ENCODE measurements around the gene C12orf50. TPM values are rescaled to one million over a fixed set of nuclear protein-coding genes. Genes with fewer than 3 reads are reported as not detected.

C12orf50 gene
- total RNA-seq, 4 donors from 2014 or later = 0.11 to 0.40 TPM; not detected in 2

- TF ChIP-seq CTCF (IDR thresholded peaks at IDR 0.05) (peak in 5 of 6 experiments; percentile 20 to 62 (median 54)), POLR2A (IDR thresholded peaks at IDR 0.05) (no peak)
- WGBS, 2 donors = 3 to 6% methylated on average over 3 of the region's 3 CpGs
- H3K9me3 ChIP-seq = no peaks in the 10 kb centered on the region
- H3K27me3 ChIP-seq = no peaks in the 10 kb centered on the region
- H3K4me3 ChIP-seq (replicated peaks in 1 of 3) = no peak overlapping the region
- peak in 1 of 2 donors; percentile 17 for DNase-seq
- H3K27ac ChIP-seq = no peak overlapping the region
- intact Hi-C loops (cut with DNase I) = no loop called here
- no peaks in the 10 kb centered on the region for H3K36me3 ChIP-seq
- no peaks in the 10 kb centered on the region for H3K4me1 ChIP-seq
These were observed 75.8 kb downstream of the C12orf50 start for GRCh38 chr12:87953256-87953860.

- H3K27me3 ChIP-seq = no peaks in the 10 kb centered on the region
- WGBS, 2 donors = 52 to 68% methylated on average over 5 of the region's 5 CpGs
- no peaks in the 10 kb centered on the region for H3K36me3 ChIP-seq
- no peak for DNase-seq
- no peak overlapping the region for H3K27ac ChIP-seq
- no peaks in the 10 kb centered on the region for H3K4me1 ChIP-seq
- no peak overlapping the region for H3K4me3 ChIP-seq (replicated peaks in 1 of 3)
- H3K9me3 ChIP-seq = no peaks in the 10 kb centered on the region
- intact Hi-C loops (cut with DNase I) = no loop called here
- TF ChIP-seq CTCF (IDR thresholded peaks at IDR 0.05) (no peak), POLR2A (IDR thresholded peaks at IDR 0.05) (no peak)
These were observed 76.4 kb downstream of the C12orf50 start for GRCh38 chr12:87952850-87953249.

DNA sequence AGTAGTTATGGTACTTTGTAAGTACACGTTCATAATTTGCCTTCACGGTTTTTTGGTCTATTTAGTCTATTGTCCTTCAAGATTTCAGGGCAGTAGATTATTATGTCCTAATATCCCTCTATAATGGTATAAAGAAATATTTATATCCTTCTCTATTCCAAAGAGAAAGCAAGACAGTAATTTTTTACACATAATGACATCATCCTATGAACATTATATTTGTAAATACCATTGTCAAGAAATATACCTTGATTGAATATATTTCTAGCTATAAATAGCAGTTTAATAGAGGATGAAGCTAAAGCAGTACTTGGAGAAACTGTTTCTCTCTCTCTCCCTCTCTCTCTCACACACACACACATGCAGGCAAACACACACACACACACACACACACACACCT, 77.0 kb downstream of the C12orf50 start:
- WGBS, 2 donors = 76 to 90% methylated on average over 2 of the region's 2 CpGs
- DNase-seq = no peak
- no peak overlapping the region for H3K4me3 ChIP-seq (replicated peaks in 1 of 3)
- no peak overlapping the region for H3K27ac ChIP-seq
- TF ChIP-seq POLR2A (IDR thresholded peaks at IDR 0.05) (no peak), CTCF (IDR thresholded peaks at IDR 0.05) (no peak)
- no peaks in the 10 kb centered on the region for H3K4me1 ChIP-seq
- intact Hi-C loops (cut with DNase I) = no loop called here
- no peaks in the 10 kb centered on the region for H3K9me3 ChIP-seq
- H3K36me3 ChIP-seq = no peaks in the 10 kb centered on the region
- no peaks in the 10 kb centered on the region for H3K27me3 ChIP-seq

DNA sequence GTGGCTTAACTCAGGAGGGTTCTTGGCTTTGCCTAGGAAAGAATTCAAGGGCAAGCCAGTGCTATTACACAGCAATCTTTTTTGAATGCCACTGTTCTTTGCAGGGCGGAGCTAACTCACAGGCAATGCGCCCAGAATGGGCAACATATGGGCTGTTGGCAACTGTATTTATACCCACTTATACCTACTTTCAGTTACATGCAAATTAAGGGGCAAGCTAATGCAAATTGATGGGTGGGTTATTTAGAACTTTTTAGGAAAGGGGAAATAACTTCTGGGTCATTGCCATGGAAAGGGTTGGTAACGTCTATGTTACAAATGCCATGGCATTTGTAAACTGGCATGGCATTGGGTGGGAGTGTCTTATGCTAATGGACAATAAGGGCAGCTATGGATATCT, 85.4 kb downstream of the C12orf50 start:
- Histone ChIP-seq H3K27me3 (no peaks in the 10 kb centered on the region), H3K27ac (no peak overlapping the region), H3K4me3 (replicated peaks in 1 of 3) (no peak overlapping the region), H3K36me3 (no peaks in the 10 kb centered on the region), H3K4me1 (no peaks in the 10 kb centered on the region), H3K9me3 (no peaks in the 10 kb centered on the region)
- DNase-seq = no peak
- no peak for TF ChIP-seq POLR2A (IDR thresholded peaks at IDR 0.05)
- no peak for TF ChIP-seq CTCF (IDR thresholded peaks at IDR 0.05)
- intact Hi-C loops (cut with DNase I) = no loop called here
- 89 to 93% methylated on average over 3 of the region's 3 CpGs for WGBS, 2 donors

- WGBS, 2 donors = 62 to 82% methylated on average over 1 of the region's 1 CpG
- no peaks in the 10 kb centered on the region for H3K36me3 ChIP-seq
- no peak overlapping the region for H3K27ac ChIP-seq
- intact Hi-C loops (cut with DNase I) = no loop called here
- no peaks in the 10 kb centered on the region for H3K9me3 ChIP-seq
- H3K27me3 ChIP-seq = no peaks in the 10 kb centered on the region
- H3K4me1 ChIP-seq = no peaks in the 10 kb centered on the region
- no peak for DNase-seq
- H3K4me3 ChIP-seq (replicated peaks in 1 of 3) = no peak overlapping the region
- TF ChIP-seq POLR2A (IDR thresholded peaks at IDR 0.05) (no peak), CTCF (IDR thresholded peaks at IDR 0.05) (no peak)
These were observed 86.2 kb downstream of the C12orf50 start for GRCh38 chr12:87943023-87943422.

All from thyroid gland (tissue), 4 donors.